ENCODE results near the gene BBOF1.

BBOF1 gene

DNA sequence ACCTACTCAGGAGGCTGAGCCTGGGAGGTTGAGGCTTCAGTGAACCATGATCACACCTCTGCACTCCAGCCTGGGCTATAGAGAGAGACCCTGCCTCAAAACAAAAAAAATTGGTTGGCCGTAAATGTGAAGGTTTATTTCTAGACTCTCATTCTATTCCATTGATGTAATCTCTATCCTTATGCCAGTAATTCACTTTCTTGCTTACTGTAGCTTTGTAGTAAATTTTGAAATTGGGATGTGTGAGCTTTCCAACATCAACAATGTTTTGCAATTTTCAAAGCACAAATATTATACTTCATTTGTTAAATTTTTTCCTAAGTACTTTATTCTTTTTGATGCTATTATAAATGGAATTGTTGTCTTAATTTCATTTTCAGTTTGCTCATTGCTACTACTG, 90.2 kb downstream of the BBOF1 start:
- DNase-seq, result no peak

DNA sequence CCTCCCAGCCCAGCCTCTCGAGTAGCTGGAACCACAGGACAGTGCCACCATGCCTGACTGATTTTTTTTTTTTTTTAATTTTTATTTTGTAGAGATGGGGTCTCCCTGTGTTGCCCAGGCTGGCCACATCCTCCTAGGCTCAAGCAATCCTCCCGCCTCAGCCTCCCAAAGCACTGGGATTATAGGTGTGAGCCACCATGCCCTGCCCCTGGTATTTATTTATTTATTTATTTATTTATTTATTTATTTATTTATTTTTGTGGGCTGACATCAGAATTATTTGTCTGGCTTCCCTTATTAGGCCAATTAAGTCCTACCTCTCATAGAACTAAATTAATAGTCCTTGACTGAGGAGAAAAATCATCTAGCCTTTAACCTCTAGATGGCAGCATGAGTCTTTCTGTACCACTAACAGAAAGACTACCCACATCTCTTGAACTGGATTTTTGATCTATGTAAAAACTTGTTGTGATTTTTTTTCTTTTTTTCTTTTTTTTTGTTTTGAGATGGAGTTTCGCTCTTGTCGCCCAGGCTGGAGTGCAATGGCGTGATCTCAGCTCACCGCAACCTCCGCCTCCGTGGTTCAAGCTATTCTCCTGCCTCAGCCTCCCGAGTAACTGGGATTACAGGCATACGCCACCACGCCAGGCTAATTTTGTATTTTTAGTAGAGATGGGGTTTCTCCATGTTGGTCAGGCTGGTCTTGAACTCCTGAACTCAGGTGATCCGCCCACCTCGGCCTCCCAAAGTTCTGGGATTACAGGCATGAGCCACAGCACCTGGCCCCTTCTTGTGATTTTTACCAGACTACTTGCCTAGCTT, 92.5 kb downstream of the BBOF1 start:
- peak; percentile 70 to 72 for DNase-seq
